ENCODE results near the gene ZNF451.
"Not testable (repeated sequence)": the region's sequence is repeated elsewhere in the genome, so short reads cannot be mapped to it uniquely, and the experiment has no call there.

Gene ZNF451

GRCh38 chr6:57087916-57088315 is 2.1 kb upstream of the ZNF451 start:
- no peak overlapping the region for H3K27ac ChIP-seq (ENCODE audit: low read length)
- no peak overlapping the region for H3K4me2 ChIP-seq (ENCODE audit: low read length)
- TF ChIP-seq CTCF (IDR thresholded peaks at IDR 0.05; ENCODE audit: low read depth, low read length) (no peak), EZH2phosphoT487 (IDR thresholded peaks at IDR 0.05; ENCODE audit: low read depth) (no peak)
- H3K79me2 ChIP-seq (ENCODE audit: low read length), result peaks cover 17% of the 10 kb centered on the region
- H3K9ac ChIP-seq (ENCODE audit: low read length), result no peak overlapping the region
- H4K20me1 ChIP-seq (ENCODE audit: insufficient read depth, low read length), result peaks cover 15% of the 10 kb centered on the region
- no peaks in the 10 kb centered on the region for H3K27me3 ChIP-seq (ENCODE audit: low read depth, low read length)
- peaks cover 13% of the 10 kb centered on the region for H3K36me3 ChIP-seq (replicated peaks; ENCODE audit: low read depth, low read length)
- H2AFZ ChIP-seq (ENCODE audit: low read depth, low read length), result no peak overlapping the region
- no peaks in the 10 kb centered on the region for H3K9me3 ChIP-seq (ENCODE audit: insufficient read depth, low read length)
- peaks cover 19% of the 10 kb centered on the region for H3K4me1 ChIP-seq (ENCODE audit: low read length)
- H3K4me3 ChIP-seq (ENCODE audit: low read length), result no peak overlapping the region

DNA sequence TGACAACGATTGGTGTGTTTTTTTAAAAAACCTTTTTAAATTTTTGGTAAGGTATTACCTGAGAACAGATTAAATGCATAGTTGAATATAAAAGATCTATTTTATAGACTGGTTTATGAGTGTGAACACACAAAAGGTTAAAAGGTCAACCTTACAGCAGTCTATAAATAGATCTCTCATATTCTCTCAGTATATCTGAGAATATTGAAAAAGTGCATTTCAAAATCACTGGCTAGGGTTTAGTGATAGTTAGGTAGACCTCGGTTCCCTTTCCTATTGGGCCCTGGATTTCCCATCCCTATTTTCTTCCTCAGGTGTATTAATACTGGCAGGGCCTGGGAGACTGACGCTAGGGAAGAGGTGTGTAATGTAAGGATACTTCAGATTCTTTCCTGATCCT is 723 bp upstream of the ZNF451 start:
- Histone ChIP-seq H3K9ac (ENCODE audit: low read length) (peak overlapping the region; percentile 42), H3K4me1 (ENCODE audit: low read length) (peaks cover 27% of the 10 kb centered on the region), H3K27me3 (ENCODE audit: low read depth, low read length) (no peaks in the 10 kb centered on the region), H2AFZ (ENCODE audit: low read depth, low read length) (peak overlapping the region; percentile 63; the same call in 1 of the 2 replicates), H3K4me3 (ENCODE audit: low read length) (peak overlapping the region; percentile 73), H3K4me2 (ENCODE audit: low read length) (peak overlapping the region; percentile 73), H4K20me1 (ENCODE audit: insufficient read depth, low read length) (peaks cover 25% of the 10 kb centered on the region), H3K36me3 (replicated peaks; ENCODE audit: low read depth, low read length) (peaks cover 18% of the 10 kb centered on the region), H3K79me2 (ENCODE audit: low read length) (peaks cover 31% of the 10 kb centered on the region), H3K9me3 (ENCODE audit: insufficient read depth, low read length) (no peaks in the 10 kb centered on the region), H3K27ac (ENCODE audit: low read length) (no peak overlapping the region)
- no peak for TF ChIP-seq CTCF (IDR thresholded peaks at IDR 0.05; ENCODE audit: low read depth, low read length)
- no peak for TF ChIP-seq EZH2phosphoT487 (IDR thresholded peaks at IDR 0.05; ENCODE audit: low read depth)

- H3K9me3 ChIP-seq (ENCODE audit: insufficient read depth, low read length); H3K27me3 ChIP-seq (ENCODE audit: low read depth, low read length); H3K4me2 ChIP-seq (ENCODE audit: low read length); H2AFZ ChIP-seq (ENCODE audit: low read depth, low read length); H3K9ac ChIP-seq (ENCODE audit: low read length); H3K27ac ChIP-seq (ENCODE audit: low read length); H3K4me3 ChIP-seq (ENCODE audit: low read length): not testable (repeated sequence)
- Histone ChIP-seq H3K79me2 (ENCODE audit: low read length) (peaks cover 44% of the 10 kb centered on the region), H3K4me1 (ENCODE audit: low read length) (peaks cover 27% of the 10 kb centered on the region), H4K20me1 (ENCODE audit: insufficient read depth, low read length) (peaks cover 33% of the 10 kb centered on the region), H3K36me3 (replicated peaks; ENCODE audit: low read depth, low read length) (peaks cover 22% of the 10 kb centered on the region)
Measured at GRCh38 chr6:57090458-57091067, 575 bp downstream of the ZNF451 start.

- not testable (repeated sequence) for H3K27me3 ChIP-seq (ENCODE audit: low read depth, low read length); H3K9me3 ChIP-seq (ENCODE audit: insufficient read depth, low read length); H3K27ac ChIP-seq (ENCODE audit: low read length); H2AFZ ChIP-seq (ENCODE audit: low read depth, low read length)
- Histone ChIP-seq H3K79me2 (ENCODE audit: low read length) (peaks cover 52% of the 10 kb centered on the region), H3K9ac (ENCODE audit: low read length) (peak overlapping the region; percentile 23; the same call in 1 of the 2 replicates), H3K4me2 (ENCODE audit: low read length) (peak overlapping the region; percentile 64), H3K4me3 (ENCODE audit: low read length) (peak overlapping the region; percentile 58), H3K4me1 (ENCODE audit: low read length) (peaks cover 27% of the 10 kb centered on the region), H3K36me3 (replicated peaks; ENCODE audit: low read depth, low read length) (peaks cover 22% of the 10 kb centered on the region), H4K20me1 (ENCODE audit: insufficient read depth, low read length) (peaks cover 35% of the 10 kb centered on the region)
Measured at GRCh38 chr6:57091375-57091774, 1.4 kb downstream of the ZNF451 start.

GRCh38 chr6:57094689-57095088 is 4.7 kb downstream of the ZNF451 start:
- TF ChIP-seq EZH2phosphoT487 (IDR thresholded peaks at IDR 0.05; ENCODE audit: low read depth) (no peak), CTCF (IDR thresholded peaks at IDR 0.05; ENCODE audit: low read depth, low read length) (no peak)
- H3K4me2 ChIP-seq (ENCODE audit: low read length), result no peak overlapping the region
- H3K9ac ChIP-seq (ENCODE audit: low read length), result no peak overlapping the region
- H3K36me3 ChIP-seq (replicated peaks; ENCODE audit: low read depth, low read length), result peaks cover 43% of the 10 kb centered on the region
- H3K9me3 ChIP-seq (ENCODE audit: insufficient read depth, low read length), result no peaks in the 10 kb centered on the region
- no peak overlapping the region for H3K27ac ChIP-seq (ENCODE audit: low read length)
- H3K27me3 ChIP-seq (ENCODE audit: low read depth, low read length), result no peaks in the 10 kb centered on the region
- H3K79me2 ChIP-seq (ENCODE audit: low read length), result peaks cover 82% of the 10 kb centered on the region
- peaks cover 23% of the 10 kb centered on the region for H3K4me1 ChIP-seq (ENCODE audit: low read length)
- H2AFZ ChIP-seq (ENCODE audit: low read depth, low read length), result no peak overlapping the region
- peaks cover 57% of the 10 kb centered on the region for H4K20me1 ChIP-seq (ENCODE audit: insufficient read depth, low read length)
- H3K4me3 ChIP-seq (ENCODE audit: low read length), result no peak overlapping the region
